Dedifferentiated amniotic fluid mesenchymal stem cell (primary cell): ENCODE data around the gene TACR2.

Experiments used
- DNase-seq: peaks from one replicate; pipeline ENCODE4 v3.0.0-alpha.2; 2016; ENCODE audit errors: extremely low spot score

TACR2 gene

DNA sequence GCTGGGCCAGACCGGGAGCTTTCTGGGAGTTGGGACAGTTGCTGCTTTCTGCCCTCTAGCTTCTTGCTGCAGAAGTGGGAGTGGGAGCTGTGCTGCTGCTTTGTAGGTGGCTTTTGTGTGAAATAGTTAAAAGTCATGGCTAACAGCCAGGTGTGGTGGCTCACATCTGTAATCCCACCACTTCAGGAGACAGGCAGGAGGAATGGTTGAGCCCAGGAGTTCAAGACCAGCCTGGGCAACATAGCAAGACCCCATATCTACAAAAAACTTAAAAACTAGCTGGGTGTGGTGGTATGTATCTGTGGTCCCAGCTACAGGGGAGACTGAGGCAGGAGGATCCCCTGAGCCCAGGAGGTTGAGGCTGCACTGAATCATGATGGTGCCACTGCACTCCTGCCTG lies 13.7 kb downstream of the TACR2 start:
- DNase-seq: no peak

DNA sequence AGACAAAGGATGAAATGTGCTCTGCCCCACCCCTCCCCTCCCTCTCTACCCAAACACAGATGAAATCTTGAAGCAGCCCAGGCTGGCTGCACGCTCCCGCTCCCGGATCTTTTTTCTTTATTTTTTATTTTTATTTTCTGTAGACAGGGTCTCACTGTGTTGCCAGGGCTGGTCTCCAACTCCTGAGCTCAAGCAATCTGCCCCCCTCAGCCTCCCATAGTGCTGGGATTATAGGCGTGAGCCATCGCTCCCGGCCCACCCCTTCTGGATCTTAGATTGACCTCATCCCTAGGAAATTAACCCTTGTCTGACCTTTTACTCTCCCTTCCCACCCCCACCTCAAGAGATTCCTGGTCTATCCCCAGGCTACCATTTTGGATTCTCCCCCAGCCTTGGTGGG lies 14.3 kb downstream of the TACR2 start:
- no peak for DNase-seq

DNA sequence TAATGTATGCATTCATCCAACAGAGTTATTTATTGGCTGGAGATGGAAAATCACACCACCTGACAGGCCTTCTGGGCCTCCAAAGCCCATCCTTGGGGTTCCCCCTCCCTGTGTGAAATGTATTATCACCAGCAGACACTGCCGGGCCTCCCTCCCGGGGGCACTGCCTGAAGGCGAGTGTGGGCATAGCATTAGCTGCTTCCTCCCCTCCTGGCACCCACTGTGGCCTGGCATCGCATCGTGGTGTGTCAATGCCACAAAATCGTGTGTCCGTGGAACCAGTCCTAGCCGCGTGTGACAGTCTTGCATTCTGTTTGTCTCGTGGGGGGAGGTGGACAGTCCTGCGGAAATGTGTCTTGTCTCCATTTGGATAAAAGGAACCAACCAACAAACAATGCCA lies 15.3 kb downstream of the TACR2 start:
- DNase-seq: no peak

- no peak for DNase-seq
Observed at GRCh38 chr10:69400936-69401335, 15.8 kb downstream of the TACR2 start.

- no peak for DNase-seq
Observed at GRCh38 chr10:69398466-69398865, 18.3 kb downstream of the TACR2 start.

- peak; percentile 70 for DNase-seq
Observed at GRCh38 chr10:69397972-69398371, 18.7 kb downstream of the TACR2 start.

GRCh38 chr10:69394020-69394419 lies 22.7 kb downstream of the TACR2 start:
- no peak for DNase-seq

- DNase-seq: peak; percentile 73
Observed at GRCh38 chr10:69392481-69393000, 24.2 kb downstream of the TACR2 start.

DNA sequence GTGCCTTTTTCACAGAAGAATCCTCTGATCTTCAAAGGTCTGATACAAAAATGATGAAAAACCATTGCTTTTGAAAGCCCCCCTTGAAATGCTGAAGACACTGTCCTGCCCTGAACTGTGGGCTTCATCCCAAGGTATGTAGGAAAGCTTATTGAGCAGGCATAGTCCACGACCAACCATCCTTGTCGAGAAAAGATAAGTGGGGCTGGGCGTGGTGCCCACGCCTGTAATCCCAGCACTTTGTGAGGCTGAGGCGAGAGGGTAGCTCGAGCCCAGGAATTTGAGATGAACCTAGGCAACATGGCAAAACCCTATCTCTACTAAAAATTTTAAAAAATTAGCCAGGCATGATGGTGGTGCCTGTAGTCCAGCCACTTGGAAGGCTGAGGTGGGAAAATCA lies 25.6 kb downstream of the TACR2 start:
- no peak for DNase-seq

DNA sequence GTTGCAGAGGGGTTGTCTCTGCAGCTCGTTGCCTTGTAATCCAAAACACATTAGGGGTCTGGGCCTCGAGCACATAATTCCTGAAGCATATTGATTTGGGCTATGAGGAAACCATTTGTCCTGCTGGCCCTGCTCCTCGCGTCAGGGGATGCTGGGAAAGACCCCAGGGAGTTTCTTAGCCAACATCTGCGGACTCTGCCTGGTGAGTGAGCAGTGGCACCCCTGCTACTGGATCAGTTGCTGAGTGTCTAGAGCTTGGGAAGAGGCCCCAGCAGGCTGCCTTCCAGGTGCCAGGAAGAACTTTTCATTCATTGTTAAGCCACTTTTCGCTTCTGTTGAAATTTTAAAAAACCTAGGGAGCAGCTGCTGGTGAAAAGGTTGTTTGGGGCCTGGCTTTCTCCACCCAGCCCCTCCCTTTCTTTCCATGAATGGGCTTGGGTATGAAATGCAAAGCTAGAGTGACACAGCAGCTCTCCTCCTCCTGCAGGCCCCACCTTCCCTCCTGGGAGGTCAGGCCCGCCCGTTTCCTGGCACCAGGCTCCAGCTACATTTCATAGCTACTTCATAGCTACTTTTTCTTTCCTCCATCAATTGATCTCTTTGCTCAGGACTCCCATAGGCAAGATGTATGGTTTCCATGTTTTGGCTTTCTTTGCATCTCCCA lies 26.8 kb downstream of the TACR2 start:
- DNase-seq: no peak

- DNase-seq: no peak
Observed at GRCh38 chr10:69388488-69388887, 28.2 kb downstream of the TACR2 start.

DNA sequence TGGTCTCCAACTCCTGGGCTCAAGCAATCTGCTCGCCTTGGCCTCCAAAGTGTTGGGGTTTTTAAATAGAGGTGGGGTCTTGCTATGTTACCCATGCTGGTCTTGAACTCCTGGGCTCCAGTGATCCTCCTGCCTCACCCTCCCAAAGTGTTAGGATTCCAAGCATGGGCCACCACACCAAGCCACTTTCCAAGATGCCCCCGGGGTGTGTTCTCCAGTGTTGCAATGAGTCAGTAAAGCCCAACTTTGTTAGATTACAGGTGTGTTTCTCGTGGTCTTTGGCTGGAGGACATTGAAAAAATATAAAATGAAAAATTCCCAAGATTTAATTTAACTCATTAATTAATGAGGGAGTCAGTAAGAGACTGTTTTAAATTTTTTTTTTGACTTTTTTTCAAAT lies 29.2 kb downstream of the TACR2 start:
- no peak for DNase-seq

DNA sequence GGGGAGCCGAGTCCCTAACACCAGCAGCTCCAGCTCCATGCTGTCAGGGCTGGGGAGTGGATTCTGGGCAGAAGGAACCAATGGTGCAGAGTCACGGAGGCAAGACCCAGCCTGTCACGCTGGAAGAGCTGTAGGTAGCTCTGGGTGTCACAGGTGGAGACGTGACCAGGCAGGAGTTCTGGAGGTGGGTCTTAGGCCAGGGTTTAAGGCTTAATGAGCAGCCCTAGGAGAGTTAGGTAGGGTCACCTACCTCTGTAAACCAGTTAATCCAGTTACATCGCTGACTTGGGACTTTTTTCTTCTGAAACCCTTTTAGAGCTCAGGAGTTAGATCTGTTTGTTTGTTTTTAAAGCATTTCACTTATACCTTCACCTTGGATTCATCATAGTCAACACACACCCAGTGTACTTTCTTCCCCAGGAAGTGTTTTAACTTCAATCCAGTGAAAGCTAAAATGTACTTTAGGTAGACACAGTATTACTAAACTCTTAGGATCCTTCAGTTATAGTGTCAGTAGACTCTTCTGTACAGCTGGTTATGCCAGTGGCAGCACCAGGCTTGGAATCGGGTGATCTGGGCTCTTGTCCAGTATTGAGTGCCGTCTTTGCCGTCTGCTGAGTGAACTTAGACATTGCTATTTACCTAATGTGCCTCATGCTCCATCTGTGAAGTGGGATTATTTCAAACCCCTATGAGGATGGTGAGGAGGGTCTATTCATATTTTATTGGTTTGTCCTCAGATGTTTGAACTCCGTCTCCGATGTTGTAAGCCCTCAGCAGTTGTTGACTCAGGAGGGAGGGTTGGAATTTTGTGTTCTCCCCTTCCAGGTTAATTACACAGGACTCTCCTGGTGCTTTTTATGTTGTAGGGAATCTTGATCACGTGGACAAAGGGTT lies 31.0 kb downstream of the TACR2 start:
- no peak for DNase-seq

- DNase-seq: no peak
Observed at GRCh38 chr10:69384320-69384719, 32.4 kb downstream of the TACR2 start.

DNA sequence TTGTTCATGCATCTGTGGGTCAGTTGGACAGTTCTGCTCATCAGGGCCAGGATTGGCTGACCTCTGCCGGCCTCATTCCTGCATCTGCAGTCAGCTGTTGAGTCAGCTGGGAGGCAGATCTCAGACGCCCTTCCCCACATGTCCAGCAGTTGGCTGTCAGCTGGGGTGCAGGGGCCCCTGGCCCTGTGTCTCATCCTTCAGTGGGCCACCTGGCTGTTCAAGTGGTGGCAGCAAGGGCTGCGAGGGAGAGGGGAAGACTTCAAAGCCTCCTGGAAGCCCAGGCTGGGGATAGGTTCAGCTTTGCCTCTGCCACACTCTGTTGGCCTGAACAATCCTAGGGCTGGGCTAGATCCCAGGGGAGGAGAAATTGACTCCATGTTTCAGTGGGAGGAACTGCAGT lies 33.2 kb downstream of the TACR2 start:
- no peak for DNase-seq

- no peak for DNase-seq
Observed at GRCh38 chr10:69382382-69383117, 34.2 kb downstream of the TACR2 start.

DNA sequence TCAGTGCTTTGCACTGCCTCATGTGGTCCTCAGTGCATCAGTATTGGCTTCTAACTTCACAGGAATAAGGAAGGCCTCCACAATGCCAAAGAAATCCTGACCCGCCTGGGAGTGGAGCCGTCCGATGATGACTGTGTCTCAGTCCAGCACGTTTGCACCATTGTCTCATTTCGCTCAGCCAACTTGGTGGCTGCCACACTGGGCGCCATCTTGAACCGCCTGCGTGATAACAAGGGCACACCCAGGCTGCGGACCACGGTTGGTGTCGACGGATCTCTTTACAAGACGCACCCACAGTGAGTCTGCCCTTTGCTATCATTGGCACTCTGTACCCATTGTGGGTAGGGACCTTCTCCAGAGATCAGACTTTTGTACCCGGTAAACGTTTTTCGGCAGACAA lies 36.9 kb downstream of the TACR2 start:
- no peak for DNase-seq

- no peak for DNase-seq
Observed at GRCh38 chr10:69377933-69378332, 38.8 kb downstream of the TACR2 start.

DNA sequence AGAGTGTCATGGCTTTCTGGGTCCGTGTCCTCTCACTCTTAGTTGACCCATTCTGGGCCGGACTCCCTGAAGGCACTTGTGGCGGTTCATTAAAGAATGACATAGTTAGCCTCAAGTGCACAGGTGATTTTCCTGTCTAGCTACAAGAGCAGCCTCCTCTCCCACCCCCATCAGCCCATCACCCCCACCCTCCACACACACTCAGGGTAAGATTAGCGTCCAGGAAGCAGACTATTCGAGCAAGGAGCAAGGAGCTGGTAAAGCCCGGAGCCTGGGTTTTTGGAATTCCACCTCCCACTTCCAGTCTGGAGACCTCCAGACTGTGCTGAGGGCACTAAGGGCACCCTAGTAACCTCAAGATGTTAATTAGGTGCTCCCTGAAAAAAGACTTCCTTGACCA lies 39.5 kb downstream of the TACR2 start:
- no peak for DNase-seq

- DNase-seq: no peak
Observed at GRCh38 chr10:69376662-69377061, 40.1 kb downstream of the TACR2 start.

- no peak for DNase-seq
Observed at GRCh38 chr10:69375307-69376151, 41.2 kb downstream of the TACR2 start.

DNA sequence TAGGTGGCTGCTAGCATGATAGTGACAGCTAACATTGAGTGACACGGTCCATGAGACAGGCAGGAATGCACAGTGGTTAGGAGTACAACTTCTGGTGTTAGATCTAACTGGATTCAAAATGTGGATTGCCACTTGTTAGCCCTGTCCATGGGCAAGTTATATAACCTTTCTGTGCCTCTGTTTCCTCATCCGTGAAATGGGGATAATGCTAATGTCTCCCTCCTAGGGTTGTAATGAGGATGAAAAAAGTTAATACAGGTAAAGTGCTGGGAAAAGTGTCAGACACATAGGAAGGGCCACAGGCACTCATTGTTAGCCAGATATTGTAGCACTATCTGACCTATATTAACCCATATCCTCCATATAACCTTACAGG lies 41.8 kb downstream of the TACR2 start:
- DNase-seq: no peak
